A673 (cell line): ENCODE results near the gene ZSWIM6. TPM values are rescaled to one million over a fixed set of nuclear protein-coding genes. Genes with fewer than 3 reads are reported as not detected.

Experiments used
- BruUV-seq: library from RNA; stranded (reverse); fragments of 400-500 nt; replicated peaks from 2 replicates; lab custom pipeline; 2021; lab: Mats Ljungman, UMichigan
- CTCF ChIA-PET: fragments of 300-600 bp; sonication (Branson Sonifier 250); formaldehyde crosslinking; loops from one replicate; lab custom pipeline; 2022; ENCODE audit warnings: antibody characterized with exemption; lab: Charles Lee
- POLR2A ChIA-PET: fragments of 300-600 bp; sonication (Branson Sonifier 250); formaldehyde crosslinking; loops from one replicate; lab custom pipeline; 2022; ENCODE audit warnings: antibody characterized with exemption; ENCODE audit not compliant: low non-redundant PET; lab: Charles Lee
- DNase-seq: peaks from one replicate; pipeline ENCODE4 v3.0.0-alpha.2; 2015; ENCODE audit warnings: low spot score
- H3K27ac ChIP-seq: fragments of 200-600 bp; sonication (generic); 2 replicates; pipeline ENCODE4 v1.5.1; 2016; ENCODE audit warnings: mixed run types, low read depth, mild to moderate bottlenecking, mixed read lengths, antibody characterized with exemption, low read length; ENCODE audit not compliant: poor library complexity, severe bottlenecking
- H3K27me3 ChIP-seq: fragments of 200-600 bp; sonication (generic); replicated peaks from 2 replicates; pipeline ENCODE4 v1.6.1; 2017; ENCODE audit warnings: mixed run types, low read depth, mild to moderate bottlenecking, mixed read lengths, antibody characterized with exemption, low read length; ENCODE audit not compliant: insufficient read depth, poor library complexity
- H3K36me3 ChIP-seq: fragments of 200-600 bp; sonication (generic); 2 replicates; pipeline ENCODE4 v1.6.1; 2016; ENCODE audit warnings: mixed run types, mild to moderate bottlenecking, mixed read lengths, antibody characterized with exemption, low read length; ENCODE audit not compliant: insufficient read depth, poor library complexity, severe bottlenecking
- H3K4me1 ChIP-seq: fragments of 200-600 bp; sonication (generic); 2 replicates; pipeline ENCODE4 v1.6.1; 2017; ENCODE audit warnings: mixed run types, mild to moderate bottlenecking, mixed read lengths, antibody characterized with exemption, low read length; ENCODE audit not compliant: insufficient read depth, poor library complexity, severe bottlenecking
- H3K4me3 ChIP-seq: fragments of 200-600 bp; sonication (generic); 2 replicates; pipeline ENCODE4 v1.5.1; 2016; ENCODE audit warnings: low read depth, mixed run types, mild to moderate bottlenecking, mixed read lengths, low read length; ENCODE audit not compliant: poor library complexity, severe bottlenecking
- H3K9me3 ChIP-seq: fragments of 200-600 bp; sonication (generic); 2 replicates; pipeline ENCODE4 v1.6.1; 2016; ENCODE audit warnings: mixed run types, low read depth, mild to moderate bottlenecking, mixed read lengths, antibody characterized with exemption, low read length; ENCODE audit not compliant: poor library complexity, severe bottlenecking
- CTCF ChIP-seq: fragments of 300-800, 200-600 bp; sonication (generic); conservative IDR thresholded peaks from 2 replicates; pipeline ENCODE4 v1.5.1; 2017; ENCODE audit warnings: low read depth, mild to moderate bottlenecking, antibody characterized with exemption, low read length, moderate library complexity, mixed read lengths
- EZH2 ChIP-seq: fragments of 200-600 bp; sonication (generic); IDR thresholded peaks from 2 replicates; pipeline ENCODE4 v1.6.1; 2017; ENCODE audit warnings: borderline replicate concordance, low read depth, mild to moderate bottlenecking, mixed read lengths, antibody characterized with exemption, low read length; ENCODE audit not compliant: poor library complexity, severe bottlenecking
- intact Hi-C: fragments of 100-400 bp; cut with micrococcal nuclease; formaldehyde crosslinking; loops from one replicate; pipeline ENCODE4 v1.10.0; 2022; ENCODE audit not compliant: unreplicated experiment
- total RNA-seq: library from RNA; stranded (reverse); gene quantifications from 2 replicates; pipeline ENCODE4 v1.2.3, GENCODE V29; 2021

ZSWIM6 gene
- total RNA-seq, 1 experiment from 2014 or later = 47.3 TPM

DNA sequence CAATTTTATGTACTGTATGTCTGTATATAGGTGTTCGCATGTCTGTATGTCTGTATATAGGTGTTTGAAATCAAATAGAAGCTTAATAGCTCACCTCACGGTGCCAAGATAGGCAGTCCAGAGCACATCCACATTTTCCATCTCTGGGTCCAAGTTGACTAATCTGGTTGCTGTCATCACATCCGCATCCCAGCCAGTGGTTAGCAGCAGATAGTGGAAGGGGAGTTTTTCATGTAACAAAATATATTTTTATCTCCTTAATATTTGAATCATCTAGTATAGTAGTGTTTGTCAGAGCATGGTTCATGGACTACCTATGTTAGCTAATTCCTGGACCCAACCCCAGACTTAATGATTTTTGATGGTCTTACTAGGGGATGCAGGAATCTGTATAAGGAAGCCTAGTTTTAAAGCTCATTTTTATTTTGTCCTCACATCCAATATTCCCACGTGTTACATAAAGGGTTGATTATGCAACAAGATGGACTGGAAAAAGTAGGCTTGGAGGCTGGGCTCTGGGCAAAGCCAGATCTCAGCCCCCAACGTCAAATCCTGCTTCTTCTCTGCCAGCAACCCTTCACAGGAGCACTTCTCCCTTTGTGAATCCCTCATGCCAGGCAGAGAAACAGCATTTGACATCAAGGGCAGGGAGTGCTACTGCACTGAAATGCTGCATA is 219.7 kb downstream of the ZSWIM6 start:
- TF ChIP-seq EZH2 (no peak), CTCF (no peak)
- Histone ChIP-seq H3K4me3 (no peak overlapping the region), H3K27ac (no peak overlapping the region), H3K4me1 (no peaks in the 10 kb centered on the region), H3K27me3 (no peaks in the 10 kb centered on the region), H3K36me3 (peaks cover 3% of the 10 kb centered on the region), H3K9me3 (no peaks in the 10 kb centered on the region)
- DNase-seq = no peak
- BruUV-seq = no TSS peak
- intact Hi-C loops = no loop called here
- ChIA-PET CTCF (no interaction called here), POLR2A (no interaction called here)

- no TSS peak for BruUV-seq
- no peaks in the 10 kb centered on the region for H3K27me3 ChIP-seq
- ChIA-PET POLR2A (no interaction called here), CTCF (no interaction called here)
- no peak overlapping the region for H3K4me3 ChIP-seq
- intact Hi-C loops = no loop called here
- no peaks in the 10 kb centered on the region for H3K36me3 ChIP-seq
- H3K27ac ChIP-seq = no peak overlapping the region
- no peak for TF ChIP-seq EZH2
- TF ChIP-seq CTCF = no peak
- no peaks in the 10 kb centered on the region for H3K9me3 ChIP-seq
- H3K4me1 ChIP-seq = no peaks in the 10 kb centered on the region
- DNase-seq = no peak
Observed at GRCh38 chr5:61559146-61559545, 227.1 kb downstream of the ZSWIM6 start.

DNA sequence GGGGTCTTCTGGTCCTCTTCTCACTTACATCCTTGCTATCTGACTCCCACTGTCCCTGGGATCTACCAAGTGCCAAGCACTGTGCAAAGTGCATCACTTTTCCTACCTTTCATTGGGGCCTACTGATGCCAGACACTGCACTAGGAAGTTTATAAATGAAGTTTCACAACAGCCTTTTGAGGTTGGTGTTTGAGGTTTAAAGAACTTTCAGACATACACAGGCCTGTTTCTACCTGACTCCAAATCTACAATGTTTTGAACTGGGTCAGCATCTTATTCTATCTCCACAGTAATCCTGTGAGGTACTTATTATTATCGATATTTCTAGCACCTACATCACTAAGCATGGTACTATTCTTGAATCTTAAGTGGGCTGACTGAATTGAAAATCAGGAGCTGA is 227.7 kb downstream of the ZSWIM6 start:
- H3K9me3 ChIP-seq = no peaks in the 10 kb centered on the region
- no peak for TF ChIP-seq CTCF
- TF ChIP-seq EZH2 = no peak
- DNase-seq = no peak
- H3K27me3 ChIP-seq = no peaks in the 10 kb centered on the region
- no peak overlapping the region for H3K27ac ChIP-seq
- H3K4me1 ChIP-seq = no peaks in the 10 kb centered on the region
- H3K4me3 ChIP-seq = no peak overlapping the region
- ChIA-PET CTCF (no interaction called here), POLR2A (no interaction called here)
- intact Hi-C loops = no loop called here
- no TSS peak for BruUV-seq
- H3K36me3 ChIP-seq = no peaks in the 10 kb centered on the region
